HEK293T (cell line): Measurements from ENCODE around the gene DNAI1.
"Not testable (repeated sequence)": the region's sequence is repeated elsewhere in the genome, so short reads cannot be mapped to it uniquely, and the experiment has no call there.

Source experiments
- CTCF ChIA-PET: fragments of 350-600 bp; formaldehyde crosslinking; extraction: SDS; loops from one replicate; lab custom pipeline; 2021; ENCODE audit warnings: antibody characterized with exemption, inconsistent platforms; lab: Yijun Ruan, JAX
- POLR2A ChIA-PET: fragments of 350-600 bp; formaldehyde crosslinking; extraction: SDS; loops from one replicate; lab custom pipeline; 2020; ENCODE audit warnings: antibody characterized with exemption, inconsistent platforms; lab: Yijun Ruan, JAX
- DNase-seq: peaks from one replicate; pipeline ENCODE4 v3.0.0; 2012; ENCODE audit warnings: mixed read lengths; ENCODE audit errors: extremely low spot score
- ARNT ChIP-seq: fragments of 450-650 bp; IDR thresholded peaks from 2 replicates; pipeline ENCODE4 v1.6.1; 2017; ENCODE audit warnings: mild to moderate bottlenecking
- BHLHE40 ChIP-seq: fragments of 450-650 bp; IDR thresholded peaks from 2 replicates; pipeline ENCODE4 v1.6.1; 2016; ENCODE audit warnings: mild to moderate bottlenecking, moderate library complexity, borderline replicate concordance
- CTBP1 ChIP-seq: fragments of 450-650 bp; IDR thresholded peaks from 2 replicates; pipeline ENCODE4 v1.6.1; 2016; ENCODE audit warnings: borderline replicate concordance
- ELF4 ChIP-seq: fragments of 450-650 bp; IDR thresholded peaks from 2 replicates; pipeline ENCODE4 v1.6.1; 2017; ENCODE audit warnings: antibody characterized with exemption
- FOXA1 ChIP-seq: fragments of 450-650 bp; IDR thresholded peaks from 2 replicates; pipeline ENCODE4 v1.6.1; 2016; ENCODE audit warnings: mild to moderate bottlenecking
- FOXK2 ChIP-seq: fragments of 450-650 bp; IDR thresholded peaks from 2 replicates; pipeline ENCODE4 v1.6.1; 2016; ENCODE audit warnings: mild to moderate bottlenecking
- FOXM1 ChIP-seq: fragments of 450-650 bp; IDR thresholded peaks from 2 replicates; pipeline ENCODE4 v1.6.1; 2017; ENCODE audit warnings: mild to moderate bottlenecking, borderline replicate concordance
- HDGF ChIP-seq: fragments of 450-650 bp; IDR thresholded peaks from 2 replicates; pipeline ENCODE4 v1.6.1; 2017; ENCODE audit warnings: antibody characterized with exemption, borderline replicate concordance
- L3MBTL2 ChIP-seq: fragments of 450-650 bp; conservative IDR thresholded peaks from 2 replicates; pipeline ENCODE4 v1.6.1; 2016; ENCODE audit warnings: mild to moderate bottlenecking
- LEF1 ChIP-seq: fragments of 450-650 bp; IDR thresholded peaks from 2 replicates; pipeline ENCODE4 v1.6.1; 2017; ENCODE audit warnings: mild to moderate bottlenecking, borderline replicate concordance
- NFRKB ChIP-seq: fragments of 450-650 bp; IDR thresholded peaks from 2 replicates; pipeline ENCODE4 v1.6.1; 2016; ENCODE audit warnings: mild to moderate bottlenecking, moderate library complexity
- PKNOX1 ChIP-seq: fragments of 450-650 bp; IDR thresholded peaks from 2 replicates; pipeline ENCODE4 v1.6.1; 2016
- SP1 ChIP-seq: fragments of 450-650 bp; IDR thresholded peaks from 2 replicates; pipeline ENCODE4 v1.6.1; 2017
- SUZ12 ChIP-seq: fragments of 450-650 bp; IDR thresholded peaks from 2 replicates; pipeline ENCODE4 v1.6.1; 2016; ENCODE audit warnings: mild to moderate bottlenecking
- TARDBP ChIP-seq: fragments of 450-650 bp; IDR thresholded peaks from 2 replicates; pipeline ENCODE4 v1.6.1; 2016
- ZNF384 ChIP-seq: fragments of 450-650 bp; IDR thresholded peaks from 2 replicates; pipeline ENCODE4 v1.6.1; 2016

The DNAI1 gene

GRCh38 chr9:34437006-34437925 is 21.3 kb upstream of the DNAI1 start:
- no peak for TF ChIP-seq SP1
- TF ChIP-seq PKNOX1: no peak
- no peak for TF ChIP-seq TARDBP
- no peak for TF ChIP-seq HDGF
- no peak for TF ChIP-seq FOXK2
- no peak for TF ChIP-seq CTBP1
- TF ChIP-seq L3MBTL2: no peak
- no peak for TF ChIP-seq LEF1
- no peak for TF ChIP-seq ELF4
- TF ChIP-seq ZNF384: no peak
- TF ChIP-seq SUZ12: no peak
- TF ChIP-seq BHLHE40: no peak
- no peak for TF ChIP-seq FOXM1
- CTCF ChIA-PET: interaction anchor here (0.5 to 1.2 kb wide), 2 partner anchors 64 to 110 kb away, joined by 3 to 5 read pairs; no protein-coding TSS in a partner anchor
- peak; percentile 65 for DNase-seq
- POLR2A ChIA-PET: no interaction called here

- CTCF ChIA-PET: interaction anchor here (1.1 kb wide), 1 partner anchor 14 kb away, joined by 5 read pairs; no protein-coding TSS in a partner anchor
- POLR2A ChIA-PET: not testable (repeated sequence)
These were observed 20.7 kb upstream of the DNAI1 start for GRCh38 chr9:34437926-34438307.

DNA sequence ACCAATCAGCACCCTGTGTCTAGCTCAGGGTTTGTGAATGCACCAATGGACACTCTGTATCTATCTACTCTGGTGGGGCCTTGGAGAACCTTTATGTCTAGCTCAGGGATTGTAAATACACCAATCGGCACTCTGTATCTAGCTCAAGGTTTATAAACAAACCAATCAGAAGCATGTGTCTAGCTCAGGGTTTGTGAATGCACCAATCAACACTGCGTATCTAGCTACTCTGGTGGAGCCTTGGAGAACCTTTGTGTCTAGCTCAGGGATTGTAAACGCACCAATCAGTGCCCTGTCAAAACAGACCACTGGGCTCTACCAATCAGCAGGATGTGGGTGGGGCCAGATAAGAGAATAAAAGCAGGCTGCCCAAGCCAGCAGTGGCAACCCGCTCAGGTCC is 20.1 kb upstream of the DNAI1 start:
- POLR2A ChIA-PET, DNase-seq: not testable (repeated sequence)
- CTCF ChIA-PET: interaction anchor here (1.1 kb wide), 1 partner anchor 13 kb away, joined by 5 read pairs; no protein-coding TSS in a partner anchor

More at GRCh38 chr9:34437926-34438307, 20.7 kb upstream of the DNAI1 start:
- not testable (repeated sequence) for DNase-seq

- ChIA-PET CTCF (no interaction called here), POLR2A (no interaction called here)
- DNase-seq: no peak
- TF ChIP-seq FOXA1: no peak
- no peak for TF ChIP-seq ELF4
- TF ChIP-seq HDGF: no peak
- no peak for TF ChIP-seq ZNF384
- TF ChIP-seq CTBP1: no peak
- TF ChIP-seq PKNOX1: no peak
- TF ChIP-seq SP1: no peak
- TF ChIP-seq L3MBTL2: no peak
These were observed 18.6 kb upstream of the DNAI1 start for GRCh38 chr9:34440017-34440416.

DNA sequence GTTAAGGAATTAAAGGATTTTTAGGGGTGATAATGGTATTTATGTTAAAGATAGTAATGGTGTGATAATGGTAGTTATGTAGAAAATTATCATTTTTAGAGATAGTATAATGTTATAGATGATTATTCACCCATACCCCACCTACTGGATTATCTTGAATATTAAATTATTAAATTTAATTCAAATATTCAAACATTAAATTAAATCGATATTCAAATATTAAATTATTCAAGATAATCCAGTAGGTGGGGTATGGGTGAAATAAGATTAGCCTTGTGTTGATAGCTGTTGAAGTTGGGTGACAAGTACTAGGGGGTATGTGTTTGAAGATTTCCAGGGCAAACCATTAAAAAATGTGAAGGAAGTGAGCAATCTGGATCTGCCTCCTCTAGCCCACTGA is 15.8 kb upstream of the DNAI1 start:
- DNase-seq: no peak
- TF ChIP-seq ELF4 (no peak), FOXK2 (no peak), SP1 (no peak), BHLHE40 (no peak), SUZ12 (no peak), FOXM1 (no peak), HDGF (no peak), L3MBTL2 (no peak), LEF1 (no peak), FOXA1 (no peak), ZNF384 (no peak), ARNT (no peak), CTBP1 (no peak), TARDBP (no peak), PKNOX1 (no peak), NFRKB (no peak)
- CTCF ChIA-PET: no interaction called here
- POLR2A ChIA-PET: interaction anchor here (1.4 kb wide), 1 partner anchor 14 kb away, joined by 3 read pairs; no protein-coding TSS in a partner anchor

DNA sequence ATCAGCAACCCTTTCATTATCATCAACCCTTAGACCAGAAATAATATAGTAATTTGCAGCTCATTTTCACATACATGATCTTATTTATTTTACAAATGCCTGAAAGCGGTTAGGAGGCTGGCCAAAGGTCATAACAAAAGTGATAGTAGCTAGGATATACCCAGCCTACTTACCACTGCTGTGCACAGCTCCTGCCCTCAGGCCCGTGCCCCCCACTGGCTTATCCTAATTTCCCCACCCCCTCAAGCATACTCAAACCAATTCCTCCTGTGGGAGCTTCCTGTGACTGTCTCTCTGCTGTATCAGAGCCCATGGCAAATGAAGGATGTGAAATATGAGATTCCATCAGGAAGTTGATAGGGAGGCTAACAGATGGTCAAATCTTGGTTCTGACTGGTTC is 15.1 kb upstream of the DNAI1 start:
- ChIA-PET CTCF (no interaction called here), POLR2A (interaction anchor here (1.0 to 1.4 kb wide), 2 partner anchors 13 to 15 kb away, joined by 3 read pairs; partner anchors contain the start of genes DNAI1 and FAM219A)
- TF ChIP-seq NFRKB: no peak
- TF ChIP-seq FOXK2: no peak
- TF ChIP-seq SP1: no peak
- no peak for TF ChIP-seq ARNT
- TF ChIP-seq BHLHE40: no peak
- TF ChIP-seq ELF4: no peak
- no peak for TF ChIP-seq L3MBTL2
- TF ChIP-seq FOXM1: no peak
- no peak for TF ChIP-seq SUZ12
- no peak for TF ChIP-seq FOXA1
- TF ChIP-seq TARDBP: no peak
- TF ChIP-seq CTBP1: no peak
- TF ChIP-seq ZNF384: no peak
- no peak for TF ChIP-seq PKNOX1
- DNase-seq: no peak
